Activated T-helper 2 cell treated with anti-CD3 and anti-CD28 coated beads, Interferon-gamma antibody, Interleukin-2, Interleukin-4, amounts not matched to agents 10 μg/mL and 5 μg/mL and 100 μg/mL, durations not matched to agents 14 hours and 24 hours and 36 hours (primary cell): ENCODE results near the gene CBX1. TPM values are rescaled to one million over a fixed set of nuclear protein-coding genes. Genes with fewer than 3 reads are reported as not detected.

Experiments used
- DNase-seq: peaks from one replicate; pipeline ENCODE4 v3.0.0; 2021; ENCODE audit warnings: low spot score
- H3K27ac Mint-ChIP-seq: one replicate; pipeline ENCODE4 v1.8.0; 2021; ENCODE audit warnings: mixed read lengths
- H3K27me3 Mint-ChIP-seq: one replicate; pipeline ENCODE4 v1.8.0; 2021; ENCODE audit warnings: low read depth, mixed read lengths
- H3K36me3 Mint-ChIP-seq: one replicate; pipeline ENCODE4 v1.8.0; 2021; ENCODE audit warnings: low read depth, mixed read lengths
- H3K4me1 Mint-ChIP-seq: one replicate; pipeline ENCODE4 v1.8.0; 2021; ENCODE audit warnings: low read depth, mixed read lengths
- H3K4me3 Mint-ChIP-seq: one replicate; pipeline ENCODE4 v1.8.0; 2021; ENCODE audit warnings: low read depth, mild to moderate bottlenecking, moderate library complexity, mixed read lengths
- H3K9me3 Mint-ChIP-seq: one replicate; pipeline ENCODE4 v1.8.0; 2021; ENCODE audit warnings: mixed read lengths
- intact Hi-C: fragments of 100-400 bp; cut with micrococcal nuclease; formaldehyde crosslinking; loops from one replicate; pipeline ENCODE4 v1.15.1; 2023
- total RNA-seq: library from RNA; stranded (reverse); gene quantifications from 2 replicates; pipeline ENCODE4 v1.2.3, GENCODE V29; 2022

CBX1 gene
- total RNA-seq, 1 donor from 2014 or later = 64.5 TPM

DNA sequence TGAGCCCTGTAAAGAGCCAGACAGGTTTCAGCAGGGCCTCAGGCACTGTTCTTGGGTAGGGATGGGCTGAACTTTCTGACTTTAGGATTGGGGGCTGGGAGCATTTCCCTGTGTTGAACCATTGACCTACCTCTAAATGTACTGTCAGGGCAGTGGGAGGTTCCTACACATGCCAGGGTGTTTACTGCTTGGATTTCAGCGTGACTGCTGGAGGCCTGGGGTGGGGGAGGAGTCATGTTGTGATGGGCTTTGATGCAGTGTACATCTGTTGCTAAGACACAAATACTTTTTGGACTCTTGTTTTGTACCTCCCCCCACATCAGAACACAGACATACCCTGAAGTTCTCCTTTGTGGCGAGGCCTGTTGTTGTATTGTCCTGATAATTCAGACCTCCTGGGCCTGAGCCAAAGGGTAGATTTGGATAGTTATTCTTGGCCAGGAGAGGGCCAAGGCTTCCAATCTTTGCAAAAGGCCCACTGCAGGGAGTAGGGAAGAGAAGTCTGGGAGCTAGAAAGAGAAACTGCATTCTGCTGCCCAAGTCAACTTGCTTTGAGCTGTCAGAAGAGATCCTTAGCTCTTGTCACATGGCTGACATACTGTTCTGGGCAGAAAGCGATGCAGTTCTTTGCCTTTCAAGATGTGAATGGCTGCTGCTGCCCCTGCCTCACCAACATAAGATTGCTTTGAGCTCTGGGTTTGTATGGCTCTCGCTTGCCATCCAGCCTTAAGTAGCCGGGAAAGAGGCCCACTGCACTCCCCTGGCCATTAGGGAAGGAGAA lies 49.4 kb downstream of the CBX1 start:
- intact Hi-C loops = no loop called here
- peaks cover 53% of the 10 kb centered on the region for H3K4me1 Mint-ChIP-seq
- no peaks in the 10 kb centered on the region for H3K9me3 Mint-ChIP-seq
- peak overlapping the region; percentile 33 for H3K27ac Mint-ChIP-seq
- no peak overlapping the region for H3K4me3 Mint-ChIP-seq
- H3K36me3 Mint-ChIP-seq = peaks cover 62% of the 10 kb centered on the region
- no peak for DNase-seq
- H3K27me3 Mint-ChIP-seq = no peaks in the 10 kb centered on the region

DNA sequence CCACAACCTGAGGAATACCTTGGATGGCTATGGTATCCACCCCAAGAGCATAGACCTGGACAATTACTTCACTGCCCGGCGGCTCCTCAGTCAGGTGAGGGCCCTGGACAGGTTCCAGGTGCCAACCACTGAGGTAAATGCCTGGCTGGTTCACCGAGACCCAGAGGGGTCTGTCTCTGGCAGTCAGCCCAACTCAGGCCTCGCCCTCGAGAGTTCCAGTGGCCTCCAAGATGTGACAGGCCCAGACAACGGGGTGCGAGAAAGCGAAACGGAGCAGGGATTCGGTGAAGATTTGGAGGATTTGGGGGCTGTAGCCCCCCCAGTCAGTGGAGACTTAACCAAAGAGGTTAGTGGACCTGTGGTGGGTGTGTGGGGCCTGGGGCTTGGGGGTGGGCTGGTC lies 50.0 kb downstream of the CBX1 start:
- no peak for DNase-seq
- no peak overlapping the region for H3K4me3 Mint-ChIP-seq
- intact Hi-C loops = no loop called here
- peaks cover 58% of the 10 kb centered on the region for H3K4me1 Mint-ChIP-seq
- peaks cover 60% of the 10 kb centered on the region for H3K36me3 Mint-ChIP-seq
- no peak overlapping the region for H3K27ac Mint-ChIP-seq
- H3K9me3 Mint-ChIP-seq = no peaks in the 10 kb centered on the region
- H3K27me3 Mint-ChIP-seq = no peaks in the 10 kb centered on the region

DNA sequence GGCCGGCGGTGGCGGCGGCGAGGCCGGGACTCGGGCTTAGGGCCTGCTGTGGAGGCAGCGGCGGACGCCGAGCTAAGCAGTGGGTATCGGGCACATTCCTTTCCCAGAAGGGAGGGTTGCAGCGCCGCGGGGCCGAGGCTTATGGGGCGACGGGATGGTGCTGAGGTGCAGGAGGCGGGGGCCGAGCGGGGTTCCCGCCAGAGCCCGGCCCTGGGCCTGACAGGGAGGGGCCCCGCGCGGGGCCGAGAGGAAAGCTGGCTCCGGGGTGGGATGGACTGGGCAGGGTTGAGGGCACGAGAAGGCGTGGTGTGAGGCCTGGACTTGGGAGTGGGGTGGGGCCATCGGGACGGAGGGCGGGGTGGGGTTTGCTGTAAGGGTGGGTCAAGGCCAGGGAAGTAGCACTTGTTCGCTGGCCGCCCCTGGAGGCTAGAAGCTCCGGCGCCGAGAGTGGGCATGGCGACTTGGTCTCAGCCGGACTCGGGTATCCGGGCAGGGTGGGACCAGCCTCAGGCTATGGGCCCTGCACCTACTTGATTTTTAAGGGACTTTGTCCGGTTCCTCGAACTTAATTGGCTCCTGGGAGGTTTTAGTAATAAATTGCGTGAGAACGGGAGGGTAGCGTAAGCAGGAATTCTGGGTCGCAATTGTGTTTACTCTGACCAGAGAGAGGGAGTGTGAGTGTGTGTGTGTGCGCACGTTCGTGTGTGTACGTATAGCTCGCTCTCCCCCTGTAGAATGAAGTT lies 52.7 kb downstream of the CBX1 start:
- peak; percentile 25 for DNase-seq
- intact Hi-C loops = loop anchor here (1.0 kb wide), 3 partner anchors 10 to 53 kb away; partner anchors contain the start of gene CBX1

DNA sequence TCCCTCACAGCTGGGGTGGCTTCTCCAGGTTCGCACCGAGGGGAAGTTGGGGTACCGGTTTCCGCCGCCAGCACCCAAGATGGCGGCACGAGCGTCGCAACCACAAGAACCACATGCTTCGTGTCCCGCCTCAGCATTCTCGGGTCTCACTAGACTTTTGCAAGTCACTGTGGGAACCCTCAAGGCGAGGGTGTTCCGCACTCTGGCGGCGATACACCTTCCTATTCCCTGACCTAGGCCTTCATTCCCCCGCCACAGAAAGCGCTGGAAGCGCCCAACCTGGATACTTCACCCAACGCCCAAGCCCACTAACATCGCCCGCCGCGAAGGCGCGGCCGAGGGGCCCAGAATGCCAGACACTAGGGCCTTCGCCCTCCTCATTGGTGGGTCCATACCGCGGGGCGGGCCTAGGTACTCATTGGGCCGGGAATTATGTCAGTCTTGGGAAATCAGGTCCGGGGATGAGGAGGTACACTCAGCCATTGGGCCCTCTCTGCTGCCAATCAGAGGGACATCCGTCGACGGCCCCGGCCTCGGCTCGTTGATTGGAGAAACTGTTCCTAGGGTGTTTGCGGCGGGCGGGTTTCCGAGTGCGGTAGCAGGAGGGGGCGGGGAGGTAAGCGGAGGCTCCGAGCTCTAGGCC lies 53.4 kb downstream of the CBX1 start, which contains the start of gene NFE2L1:
NFE2L1 (plus strand) TSS at position 619 of the 643 bp plus-strand sequence. CDS start 2,760 bp downstream, outside the sequence.
- intact Hi-C loops = loop anchor here (1.0 kb wide), 3 partner anchors 10 to 53 kb away; partner anchors contain the start of gene CBX1
- Mint-ChIP-seq H3K9me3 (no peaks in the 10 kb centered on the region), H3K4me3 (peak within 1 kb of the TSS; percentile 95), H3K27me3 (no peaks in the 10 kb centered on the region), H3K36me3 (peaks cover 41% of the 10 kb centered on the region), H3K4me1 (peaks cover 38% of the 10 kb centered on the region), H3K27ac (peak within 1 kb of the TSS; percentile 99)
- DNase-seq = peak; percentile 98

More for the DNA sequence above, 52.7 kb downstream of the CBX1 start:
- Mint-ChIP-seq H3K9me3 (no peaks in the 10 kb centered on the region), H3K27me3 (no peaks in the 10 kb centered on the region), H3K27ac (peak overlapping the region; percentile 99), H3K4me1 (peaks cover 45% of the 10 kb centered on the region), H3K4me3 (peak overlapping the region; percentile 95), H3K36me3 (peaks cover 46% of the 10 kb centered on the region)

DNA sequence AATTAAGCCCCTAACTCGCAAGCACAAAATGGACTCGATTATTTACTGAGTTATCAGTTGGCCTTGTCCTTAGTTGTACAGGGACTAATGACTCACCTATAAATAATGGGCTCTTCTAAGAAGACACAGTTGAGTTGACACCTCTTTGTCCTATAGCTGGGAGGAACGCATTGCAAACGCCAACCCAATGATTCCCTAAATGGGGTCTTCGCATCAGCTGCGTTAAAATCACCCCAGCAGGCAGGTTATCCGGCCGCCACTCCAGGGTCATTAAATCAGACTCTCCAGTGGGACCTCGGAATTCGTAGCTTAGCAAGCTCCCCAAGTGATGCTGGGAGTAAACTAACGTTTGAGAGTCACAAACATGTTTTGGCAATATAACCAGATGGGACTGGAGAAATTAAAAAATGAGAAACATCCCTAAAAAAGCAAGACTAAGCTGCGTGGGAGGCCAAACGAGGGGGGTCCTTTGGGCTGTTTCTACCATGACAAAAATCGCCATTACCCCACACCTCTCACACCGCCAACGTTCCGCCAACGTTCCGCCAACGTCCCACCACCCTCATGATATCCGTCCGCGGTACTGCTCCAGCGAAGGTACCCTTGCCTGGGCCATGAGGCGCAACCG lies 54.1 kb downstream of the CBX1 start:
- Mint-ChIP-seq H3K27me3 (no peaks in the 10 kb centered on the region), H3K36me3 (peaks cover 36% of the 10 kb centered on the region), H3K4me3 (peak overlapping the region; percentile 95), H3K4me1 (peaks cover 32% of the 10 kb centered on the region), H3K27ac (peak overlapping the region; percentile 99), H3K9me3 (no peaks in the 10 kb centered on the region)
- DNase-seq = no peak
- intact Hi-C loops = no loop called here

DNA sequence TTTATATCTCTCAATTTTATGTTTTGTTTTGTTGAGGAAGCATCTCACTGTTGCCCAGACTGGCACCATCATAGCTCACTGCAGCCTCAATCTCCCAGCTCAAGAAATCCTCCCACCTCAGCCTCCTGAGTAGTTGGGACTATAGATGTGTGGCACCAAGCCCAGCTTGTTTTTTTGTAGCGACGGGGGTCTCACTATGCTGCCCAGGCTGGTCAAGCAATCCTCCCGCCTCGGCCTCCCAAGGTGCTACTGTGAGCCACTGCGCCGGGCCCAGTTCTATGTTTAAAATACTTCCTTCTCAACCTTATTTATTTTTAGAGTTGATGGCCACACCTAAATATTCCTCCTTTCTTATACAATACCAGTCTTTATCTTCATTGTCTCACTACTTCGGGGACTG lies 55.0 kb downstream of the CBX1 start:
- H3K27me3 Mint-ChIP-seq = no peaks in the 10 kb centered on the region
- peak overlapping the region; percentile 34 for H3K27ac Mint-ChIP-seq
- no peaks in the 10 kb centered on the region for H3K9me3 Mint-ChIP-seq

DNA sequence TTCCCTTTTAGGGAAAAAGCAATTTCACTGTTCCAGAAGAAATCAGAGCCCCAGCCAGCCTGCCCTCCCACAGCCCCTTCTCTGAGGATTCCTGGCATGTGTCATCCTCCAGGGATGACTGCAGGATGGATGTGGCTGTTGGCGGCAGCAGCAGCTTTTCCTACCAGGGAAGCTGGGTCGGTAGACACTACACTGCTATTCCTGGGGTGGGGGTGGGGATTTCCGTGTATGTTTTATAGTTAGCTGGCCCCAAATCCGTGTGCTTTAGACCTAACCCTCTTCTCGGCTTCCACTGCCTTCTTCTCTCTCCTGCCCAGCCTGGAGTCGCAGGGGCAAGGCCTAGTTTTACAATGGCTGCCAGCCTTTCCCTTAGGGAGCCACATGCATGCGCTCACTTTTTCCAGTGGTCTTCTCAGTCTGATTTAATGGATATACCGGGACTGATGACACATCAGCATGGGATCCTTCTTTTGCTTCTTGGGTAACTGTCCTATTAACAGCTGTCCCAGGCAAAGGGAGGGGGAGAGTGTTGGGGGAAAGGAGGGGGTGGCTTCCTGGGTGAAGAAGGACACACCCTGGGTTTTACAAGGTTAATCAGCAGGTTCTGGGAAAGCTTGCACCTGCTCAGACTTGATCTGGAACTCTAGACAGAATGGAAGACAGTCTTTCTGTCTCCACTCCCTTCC lies 55.8 kb downstream of the CBX1 start:
- peaks cover 22% of the 10 kb centered on the region for H3K4me1 Mint-ChIP-seq
- no peak overlapping the region for H3K27ac Mint-ChIP-seq
- intact Hi-C loops = no loop called here
- H3K9me3 Mint-ChIP-seq = no peaks in the 10 kb centered on the region
- peaks cover 19% of the 10 kb centered on the region for H3K36me3 Mint-ChIP-seq
- no peak for DNase-seq
- H3K4me3 Mint-ChIP-seq = peak overlapping the region; percentile 31
- H3K27me3 Mint-ChIP-seq = no peaks in the 10 kb centered on the region

More for the DNA sequence above, 55.0 kb downstream of the CBX1 start:
- H3K4me1 Mint-ChIP-seq = peaks cover 27% of the 10 kb centered on the region
- H3K4me3 Mint-ChIP-seq = peak overlapping the region; percentile 95
- peaks cover 28% of the 10 kb centered on the region for H3K36me3 Mint-ChIP-seq
- intact Hi-C loops = no loop called here
- no peak for DNase-seq

DNA sequence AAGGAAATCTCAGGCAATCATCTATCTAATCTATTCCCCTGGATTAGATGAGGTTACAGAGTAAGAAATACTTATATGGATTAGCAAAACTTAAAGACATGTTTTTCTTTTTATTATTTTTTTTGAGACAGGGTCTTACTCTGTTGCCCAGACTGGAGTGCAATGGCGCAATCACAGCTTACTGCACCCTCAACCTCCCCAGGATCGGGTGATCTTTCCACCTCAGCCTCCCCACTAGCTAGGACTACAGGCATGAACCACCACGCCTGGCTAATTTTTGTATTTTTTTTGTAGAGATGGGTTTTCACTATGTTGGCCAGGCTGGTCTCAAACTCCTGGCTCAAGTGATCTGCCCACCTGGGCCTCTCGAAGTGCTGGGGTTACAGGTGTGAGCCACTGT lies 56.4 kb downstream of the CBX1 start:
- no peak for DNase-seq
- peaks cover 14% of the 10 kb centered on the region for H3K36me3 Mint-ChIP-seq
- intact Hi-C loops = no loop called here
- H3K4me3 Mint-ChIP-seq = no peak overlapping the region
- no peaks in the 10 kb centered on the region for H3K27me3 Mint-ChIP-seq
- H3K4me1 Mint-ChIP-seq = peaks cover 16% of the 10 kb centered on the region
- no peaks in the 10 kb centered on the region for H3K9me3 Mint-ChIP-seq
- H3K27ac Mint-ChIP-seq = no peak overlapping the region

DNA sequence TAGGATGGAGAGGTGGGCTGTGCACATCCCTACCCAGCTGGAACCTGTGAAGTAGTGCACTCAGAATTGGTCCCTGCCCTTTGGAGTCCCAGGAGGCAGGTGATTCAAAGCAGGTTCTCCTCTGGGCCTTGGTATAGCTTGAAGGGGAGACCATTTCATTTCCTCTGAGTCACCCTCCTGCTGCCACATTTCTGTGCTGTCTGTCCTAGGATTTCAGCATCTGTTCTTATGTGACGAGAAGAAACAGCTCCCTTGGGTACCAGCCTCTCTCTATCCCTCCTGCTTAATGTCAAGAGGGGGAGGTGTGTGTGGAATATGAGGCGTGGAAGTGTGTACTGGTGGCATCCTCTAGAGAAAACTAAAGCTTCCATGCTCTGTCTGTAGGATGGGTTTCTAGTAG lies 58.1 kb downstream of the CBX1 start:
- peaks cover 7% of the 10 kb centered on the region for H3K36me3 Mint-ChIP-seq
- DNase-seq = no peak
- peaks cover 11% of the 10 kb centered on the region for H3K27me3 Mint-ChIP-seq
- H3K9me3 Mint-ChIP-seq = no peaks in the 10 kb centered on the region
- peaks cover 17% of the 10 kb centered on the region for H3K4me1 Mint-ChIP-seq
- intact Hi-C loops = no loop called here
- H3K27ac Mint-ChIP-seq = no peak overlapping the region
- no peak overlapping the region for H3K4me3 Mint-ChIP-seq

DNA sequence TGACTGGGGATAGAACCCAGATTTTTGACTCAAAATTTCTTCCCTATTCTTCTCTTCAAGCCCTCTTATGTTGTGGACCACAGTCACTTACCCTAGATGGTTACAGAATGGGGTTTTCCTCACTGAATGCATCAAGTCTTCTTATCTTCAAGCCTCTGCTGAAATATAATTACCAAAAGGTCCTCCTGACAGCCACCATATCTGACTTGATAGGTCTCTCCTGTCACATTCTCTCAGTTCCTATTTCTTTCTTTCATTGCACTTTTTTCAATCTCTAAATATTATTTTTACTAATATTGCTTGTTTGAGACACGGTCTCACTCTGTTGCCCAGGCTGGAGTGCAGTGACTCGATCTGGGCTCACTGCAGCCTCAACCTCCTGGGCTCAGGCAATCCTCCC lies 62.6 kb downstream of the CBX1 start:
- no peak overlapping the region for H3K27ac Mint-ChIP-seq
- no peaks in the 10 kb centered on the region for H3K9me3 Mint-ChIP-seq
- H3K4me1 Mint-ChIP-seq = peaks cover 10% of the 10 kb centered on the region
- H3K4me3 Mint-ChIP-seq = peak overlapping the region; percentile 81
- intact Hi-C loops = loop anchor here (1.0 kb wide), 1 partner anchor 10 kb away; the partner anchor contains the start of gene NFE2L1
- no peak for DNase-seq
- H3K36me3 Mint-ChIP-seq = no peaks in the 10 kb centered on the region
- H3K27me3 Mint-ChIP-seq = peaks cover 26% of the 10 kb centered on the region

DNA sequence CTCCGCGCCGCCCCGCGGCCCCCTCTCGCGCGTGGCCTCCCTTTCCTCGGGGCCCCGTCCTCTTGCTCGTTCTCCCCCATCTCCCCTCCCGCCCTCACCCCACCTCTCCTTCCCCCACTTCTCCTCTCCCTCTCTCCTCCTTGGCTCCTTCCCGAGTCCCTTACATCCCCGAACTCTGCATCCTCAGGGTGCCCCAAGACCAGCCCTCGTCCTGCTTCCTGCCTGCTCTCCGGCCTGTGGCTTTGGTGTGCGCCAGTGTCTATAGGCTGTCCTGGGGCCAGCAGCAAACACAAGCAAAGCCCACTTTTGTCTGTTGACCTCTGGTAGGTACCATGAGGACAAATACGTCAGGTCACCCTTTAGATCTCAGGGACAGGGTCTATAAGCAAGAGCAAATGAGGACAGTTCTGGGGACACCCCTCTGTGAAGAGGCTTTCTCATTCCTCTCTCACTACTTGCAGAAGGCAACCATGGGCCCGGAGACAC lies 63.4 kb downstream of the CBX1 start:
- Mint-ChIP-seq H3K4me1 (peaks cover 10% of the 10 kb centered on the region), H3K4me3 (peak overlapping the region; percentile 81), H3K9me3 (no peaks in the 10 kb centered on the region), H3K27me3 (peaks cover 32% of the 10 kb centered on the region), H3K36me3 (no peaks in the 10 kb centered on the region), H3K27ac (peak overlapping the region; percentile 41)
- intact Hi-C loops = loop anchor here (1.0 to 2.0 kb wide), 2 partner anchors 10 to 37 kb away; partner anchors contain the start of gene NFE2L1
- no peak for DNase-seq
